Mesothelial cell of epicardium (in vitro differentiated cells): ENCODE results near the gene NACC2. TPM values are rescaled to one million over a fixed set of nuclear protein-coding genes. Genes with fewer than 3 reads are reported as not detected.

Experiments
- DNase-seq, 2 experiments: peaks; one replicate each; pipeline ENCODE4 v3.0.0; 2021; ENCODE audit warnings: low spot score in 2 of 2; ENCODE audit not compliant: unreplicated experiment in 2 of 2
- H3K27ac Mint-ChIP-seq: 2 replicates; pipeline ENCODE4 v1.8.0; 2021; ENCODE audit warnings: mixed read lengths
- H3K27me3 Mint-ChIP-seq: 2 replicates; pipeline ENCODE4 v1.8.0; 2021; ENCODE audit warnings: low read depth, mixed read lengths
- H3K36me3 Mint-ChIP-seq: 2 replicates; pipeline ENCODE4 v1.8.0; 2021; ENCODE audit warnings: mixed read lengths
- H3K4me1 Mint-ChIP-seq: 2 replicates; pipeline ENCODE4 v1.8.0; 2021; ENCODE audit warnings: mixed read lengths
- H3K4me3 Mint-ChIP-seq: 2 replicates; pipeline ENCODE4 v1.8.0; 2021; ENCODE audit warnings: mild to moderate bottlenecking, moderate library complexity, mixed read lengths
- H3K9me3 Mint-ChIP-seq: 2 replicates; pipeline ENCODE4 v1.8.0; 2021; ENCODE audit warnings: mixed read lengths
- total RNA-seq: library from RNA; stranded (reverse); gene quantifications from 3 replicates; pipeline ENCODE4 v1.2.1, GENCODE V29; 2021
- TF ChIP-seq, protein P1 (sequence below): fragments of 200-600 bp; sonication (generic); IDR thresholded peaks from one replicate; pipeline ENCODE4 v1.5.0; 2021; ENCODE audit warnings: antibody characterized with exemption; ENCODE audit not compliant: unreplicated experiment

Gene NACC2
- total RNA-seq, 1 donor from 2014 or later, result 18.4 TPM

DNA sequence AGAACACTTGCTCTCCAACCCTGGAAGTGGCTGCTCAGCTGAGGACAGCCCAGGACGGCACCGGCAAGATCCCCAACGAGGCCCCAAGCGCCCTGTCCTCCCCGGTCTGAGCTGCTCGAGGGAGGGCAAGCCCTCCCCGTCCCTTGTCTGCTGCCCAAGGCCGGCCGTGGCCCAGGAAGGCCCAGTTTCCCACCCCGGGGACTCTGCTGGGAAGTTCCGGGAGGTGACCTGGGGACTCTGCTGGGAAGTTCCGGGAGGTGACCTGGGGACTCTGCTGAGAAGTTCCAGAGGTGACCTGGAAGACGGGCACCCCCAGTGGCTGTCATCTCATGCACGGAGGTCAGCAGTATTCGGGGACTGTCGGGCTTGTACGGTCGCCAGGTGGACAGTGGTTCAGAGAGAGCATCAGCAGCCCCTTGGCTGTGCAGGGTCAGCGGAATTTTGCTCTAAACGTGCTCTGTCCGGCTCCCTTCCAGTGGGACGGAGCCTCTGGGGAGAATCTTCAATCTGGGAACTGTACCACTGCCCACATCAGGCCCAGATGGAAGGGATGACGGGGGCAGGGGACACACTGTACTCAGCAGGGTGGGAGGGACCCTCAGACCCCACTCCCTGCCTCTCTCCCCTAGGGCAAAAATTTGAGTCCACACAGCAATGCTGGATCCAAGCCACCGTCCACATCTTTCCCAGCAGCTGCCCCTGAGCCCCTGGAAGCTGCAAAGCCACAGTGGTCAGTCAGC, 7.2 kb downstream of the NACC2 start:
- no peak overlapping the region for H3K4me3 Mint-ChIP-seq
- H3K36me3 Mint-ChIP-seq, result no peaks in the 10 kb centered on the region
- no peak for DNase-seq
- TF ChIP-seq, protein P1, sequence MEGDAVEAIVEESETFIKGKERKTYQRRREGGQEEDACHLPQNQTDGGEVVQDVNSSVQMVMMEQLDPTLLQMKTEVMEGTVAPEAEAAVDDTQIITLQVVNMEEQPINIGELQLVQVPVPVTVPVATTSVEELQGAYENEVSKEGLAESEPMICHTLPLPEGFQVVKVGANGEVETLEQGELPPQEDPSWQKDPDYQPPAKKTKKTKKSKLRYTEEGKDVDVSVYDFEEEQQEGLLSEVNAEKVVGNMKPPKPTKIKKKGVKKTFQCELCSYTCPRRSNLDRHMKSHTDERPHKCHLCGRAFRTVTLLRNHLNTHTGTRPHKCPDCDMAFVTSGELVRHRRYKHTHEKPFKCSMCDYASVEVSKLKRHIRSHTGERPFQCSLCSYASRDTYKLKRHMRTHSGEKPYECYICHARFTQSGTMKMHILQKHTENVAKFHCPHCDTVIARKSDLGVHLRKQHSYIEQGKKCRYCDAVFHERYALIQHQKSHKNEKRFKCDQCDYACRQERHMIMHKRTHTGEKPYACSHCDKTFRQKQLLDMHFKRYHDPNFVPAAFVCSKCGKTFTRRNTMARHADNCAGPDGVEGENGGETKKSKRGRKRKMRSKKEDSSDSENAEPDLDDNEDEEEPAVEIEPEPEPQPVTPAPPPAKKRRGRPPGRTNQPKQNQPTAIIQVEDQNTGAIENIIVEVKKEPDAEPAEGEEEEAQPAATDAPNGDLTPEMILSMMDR, result no peak
- H3K27ac Mint-ChIP-seq, result no peak overlapping the region
- no peaks in the 10 kb centered on the region for H3K27me3 Mint-ChIP-seq
- no peaks in the 10 kb centered on the region for H3K9me3 Mint-ChIP-seq
- peaks cover 15% of the 10 kb centered on the region for H3K4me1 Mint-ChIP-seq

DNA sequence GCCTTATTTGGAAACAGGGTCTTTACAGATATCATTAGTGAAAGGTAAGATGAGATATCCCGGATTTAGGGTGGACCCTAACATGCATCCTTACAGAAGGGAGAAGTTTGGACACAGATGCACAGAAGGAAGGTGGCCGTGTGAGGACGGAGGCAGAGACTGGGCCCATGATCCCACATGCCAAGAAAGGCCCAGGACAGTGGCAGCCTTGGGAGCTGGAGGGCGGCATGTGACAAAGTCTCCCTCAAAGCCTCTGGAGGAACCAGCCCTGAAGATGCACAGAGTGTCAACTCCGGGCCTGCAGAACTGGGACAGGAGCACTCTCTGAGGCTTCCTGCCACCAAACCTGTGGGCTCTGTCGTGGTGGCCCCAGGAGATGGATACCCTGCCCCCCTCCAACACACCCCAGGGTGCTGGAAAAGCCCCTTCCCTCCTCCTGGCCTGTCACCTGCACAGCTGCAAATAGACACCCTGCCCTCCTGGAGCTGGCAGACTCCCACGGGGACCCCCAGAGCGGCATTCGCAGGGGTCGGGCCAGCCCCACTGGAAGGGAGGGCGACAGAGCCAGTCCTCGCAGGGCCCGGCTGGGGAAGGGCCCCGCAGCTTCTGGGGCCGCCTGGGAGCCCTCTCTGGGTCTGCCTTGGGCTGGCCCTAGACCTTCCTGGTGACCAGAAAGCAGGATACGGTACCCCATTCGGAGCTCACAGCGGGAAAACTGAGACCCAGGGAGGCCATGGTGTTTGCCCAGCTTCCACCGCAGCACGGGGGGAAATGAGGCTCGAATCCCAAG, 7.9 kb downstream of the NACC2 start:
- TF ChIP-seq, protein P1, result no peak
- Mint-ChIP-seq H3K27ac (no peak overlapping the region), H3K4me3 (no peak overlapping the region), H3K36me3 (no peaks in the 10 kb centered on the region), H3K4me1 (peaks cover 14% of the 10 kb centered on the region), H3K27me3 (no peaks in the 10 kb centered on the region), H3K9me3 (no peaks in the 10 kb centered on the region)
- no peak for DNase-seq

DNA sequence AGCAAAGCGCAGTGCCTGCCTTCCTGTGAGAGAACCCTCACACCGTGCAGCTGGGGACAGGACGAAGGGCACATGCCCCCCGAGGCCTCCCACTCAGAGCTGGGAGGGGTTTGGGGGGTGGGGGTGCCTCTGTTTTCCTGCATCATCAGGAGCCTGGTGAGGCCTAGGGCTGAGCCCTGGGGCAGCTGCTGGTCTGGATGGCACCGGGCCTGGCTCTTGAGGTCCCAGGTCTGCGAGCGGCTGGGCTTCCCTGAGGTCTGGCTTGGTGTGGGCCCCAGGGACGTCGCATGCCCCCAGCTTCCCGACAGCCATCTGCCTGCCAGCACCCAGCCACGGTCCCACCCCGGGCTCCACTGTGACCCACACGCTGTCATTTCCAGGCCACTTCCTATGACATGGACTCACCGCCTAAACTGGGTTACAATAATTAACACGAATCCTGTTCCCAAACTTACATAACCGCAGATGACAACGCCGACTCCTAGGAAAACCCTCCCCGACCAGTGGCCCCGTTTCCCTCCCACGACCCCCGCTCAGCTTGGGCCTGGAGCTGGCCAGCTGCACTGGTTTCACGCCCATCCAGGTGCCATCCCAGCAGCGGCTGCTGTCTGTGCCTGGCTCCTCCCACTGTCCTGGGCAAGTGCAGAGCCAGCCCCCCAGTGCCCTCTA, 8.7 kb downstream of the NACC2 start:
- DNase-seq, result no peak
- Mint-ChIP-seq H3K4me3 (no peak overlapping the region), H3K27me3 (no peaks in the 10 kb centered on the region), H3K36me3 (no peaks in the 10 kb centered on the region), H3K9me3 (no peaks in the 10 kb centered on the region), H3K4me1 (peaks cover 9% of the 10 kb centered on the region), H3K27ac (no peak overlapping the region)
- TF ChIP-seq, protein P1, result no peak

DNA sequence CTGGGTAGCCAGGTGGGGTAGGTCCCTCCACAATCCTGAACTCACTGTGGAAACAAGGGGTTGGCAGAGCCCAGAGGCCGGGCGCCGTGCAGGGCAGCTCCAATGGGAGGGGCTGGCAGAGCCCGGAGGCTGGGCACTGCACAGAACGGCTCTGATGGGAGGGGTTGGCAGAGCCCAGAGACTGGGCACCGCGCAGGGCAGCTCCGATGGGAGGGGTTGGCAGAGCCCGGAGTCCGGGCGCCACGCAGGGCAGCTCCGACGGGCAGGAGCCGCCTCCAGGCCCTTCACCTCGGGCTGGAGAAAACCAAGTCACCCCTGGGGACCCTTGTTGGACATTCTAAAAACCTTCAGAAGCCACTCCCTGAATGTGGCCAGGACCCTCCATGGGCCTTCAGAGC, 9.3 kb downstream of the NACC2 start:
- no peak overlapping the region for H3K27ac Mint-ChIP-seq
- no peak overlapping the region for H3K4me3 Mint-ChIP-seq
- H3K36me3 Mint-ChIP-seq, result no peaks in the 10 kb centered on the region
- H3K27me3 Mint-ChIP-seq, result no peaks in the 10 kb centered on the region
- no peaks in the 10 kb centered on the region for H3K9me3 Mint-ChIP-seq
- H3K4me1 Mint-ChIP-seq, result peaks cover 8% of the 10 kb centered on the region
- DNase-seq, result no peak
- TF ChIP-seq, protein P1, result no peak

DNA sequence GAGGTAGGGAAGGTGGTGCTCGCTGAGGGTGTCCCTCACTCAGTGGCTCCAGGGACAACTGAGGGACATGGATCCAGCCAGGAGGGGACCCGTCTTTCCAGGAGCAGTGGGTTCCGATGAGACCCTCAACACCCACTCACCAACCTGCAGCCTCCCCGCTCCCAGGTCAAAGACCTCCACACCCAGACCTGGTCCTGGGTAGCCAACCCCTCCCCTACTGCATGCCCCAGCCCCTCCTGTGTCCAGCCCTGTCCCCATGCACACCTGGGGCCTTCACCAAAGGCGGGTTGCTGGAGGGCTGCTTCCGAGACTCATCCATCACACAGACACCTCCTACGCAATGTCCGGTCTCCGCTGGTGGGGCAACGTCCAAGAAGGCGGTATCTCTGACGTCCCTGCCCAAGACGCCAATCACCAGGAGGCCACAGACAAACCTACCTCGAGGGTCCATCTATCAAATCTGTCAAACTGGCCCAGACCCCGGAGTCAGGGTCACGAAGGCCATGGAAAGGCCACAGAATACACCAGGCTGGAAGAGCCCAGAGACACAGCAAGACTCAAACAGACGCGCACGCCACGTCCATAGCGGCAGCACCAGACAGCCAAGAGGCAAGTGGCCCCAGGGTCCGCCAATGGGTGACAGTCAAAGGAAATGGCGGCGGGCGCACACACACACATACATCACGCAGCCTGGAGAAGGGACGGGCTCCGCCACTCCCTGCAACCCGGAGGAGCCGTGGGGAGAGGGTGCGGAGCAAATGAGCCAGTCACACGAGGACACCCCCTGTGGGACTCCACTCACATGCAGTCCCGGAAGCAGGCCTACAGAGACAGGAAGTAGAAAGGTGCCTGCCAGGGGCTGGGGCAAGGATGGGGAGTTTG, 10.8 kb downstream of the NACC2 start:
- Mint-ChIP-seq H3K4me3 (no peak overlapping the region), H3K36me3 (no peaks in the 10 kb centered on the region), H3K9me3 (no peaks in the 10 kb centered on the region), H3K27me3 (no peaks in the 10 kb centered on the region), H3K27ac (no peak overlapping the region), H3K4me1 (peaks cover 3% of the 10 kb centered on the region)
- TF ChIP-seq, protein P1, result no peak
- DNase-seq, result no peak
